Esophagus muscularis mucosa (tissue), 4 donors: ENCODE results near the gene C9. TPM values are rescaled to one million over a fixed set of nuclear protein-coding genes. Genes with fewer than 3 reads are reported as not detected.

Source experiments
- DNase-seq: peaks from one replicate; pipeline ENCODE4 v3.0.0-alpha.2; 2017; ENCODE audit errors: extremely low spot score
- H3K27ac ChIP-seq, 4 donors: fragments of 200-600 bp; sonication (generic); replicated peaks in 1 of 4; 1 replicate in 3 of 4; 2 replicates in 1 of 4; pipeline ENCODE4 v1.5.1; 2016 to 2019; ENCODE audit warnings: mild to moderate bottlenecking in 1 of 4
- H3K27me3 ChIP-seq, 4 donors: fragments of 200-600 bp; sonication (generic); one replicate each; pipeline versions ENCODE4 v1.5.1 to v1.6.0; 2016 to 2019
- H3K36me3 ChIP-seq, 4 donors: fragments of 200-600 bp; sonication (generic); one replicate each; pipeline ENCODE4 v1.5.1; 2016 to 2019
- H3K4me1 ChIP-seq, 4 donors: fragments of 200-600 bp; sonication (generic); one replicate each; pipeline ENCODE4 v1.5.1; 2016 to 2019
- H3K4me3 ChIP-seq, 4 donors: fragments of 200-600 bp; sonication (generic); 1 replicate in 2 of 4; 2 replicates in 2 of 4; pipeline ENCODE4 v1.5.1; 2016 to 2019; ENCODE audit warnings: mild to moderate bottlenecking in 4 of 4, moderate library complexity in 1 of 4
- H3K9me3 ChIP-seq, 4 donors: fragments of 200-600 bp; sonication (generic); 1 replicate in 3 of 4; 2 replicates in 1 of 4; pipeline ENCODE4 v1.5.1; 2016 to 2019
- EP300 ChIP-seq: sonication (generic); formaldehyde crosslinking; IDR thresholded peaks from one replicate; pipeline ENCODE4 v1.6.1; 2017; ENCODE audit warnings: antibody characterized with exemption
- POLR2A ChIP-seq: fragments of 450-650 bp; IDR thresholded peaks from one replicate; pipeline ENCODE4 v1.6.1; 2017; ENCODE audit warnings: antibody characterized with exemption, moderate library complexity, mild to moderate bottlenecking, low read depth
- POLR2AphosphoS5 ChIP-seq, 2 donors: sonication (generic); formaldehyde crosslinking; IDR thresholded peaks; one replicate each; pipeline ENCODE4 v1.6.1; 2017; ENCODE audit warnings: antibody characterized with exemption in 2 of 2
- WGBS: methylation state at CpG from one replicate; pipeline ENCODE4 v1.1.5; 2018; 5-methylcytosine and 5-hydroxymethylcytosine counted together
- intact Hi-C: fragments of 100-400 bp; cut with DNase I; formaldehyde crosslinking; loops from one replicate; pipeline ENCODE4 v1.15.1; 2023
- total RNA-seq, 4 donors: library from RNA; depleted of rRNA; stranded (reverse); fragments of >200 nt; gene quantifications; one replicate each; pipeline versions ENCODE4 v1.1.0 to v1.2.1, GENCODE V29; 2016
- TF ChIP-seq, protein P1 (sequence below), 3 experiments: fragments of 200-600 bp in 2 of 3; fragments of 450-650 bp in 1 of 3; sonication (generic) in 2 of 3; IDR thresholded peaks; one replicate each; pipeline ENCODE4 v1.5.1; 2017 to 2019; ENCODE audit warnings: antibody characterized with exemption in 3 of 3, mild to moderate bottlenecking in 2 of 3, moderate library complexity in 1 of 3

The C9 gene
- total RNA-seq, 4 donors from 2014 or later = not detected

DNA sequence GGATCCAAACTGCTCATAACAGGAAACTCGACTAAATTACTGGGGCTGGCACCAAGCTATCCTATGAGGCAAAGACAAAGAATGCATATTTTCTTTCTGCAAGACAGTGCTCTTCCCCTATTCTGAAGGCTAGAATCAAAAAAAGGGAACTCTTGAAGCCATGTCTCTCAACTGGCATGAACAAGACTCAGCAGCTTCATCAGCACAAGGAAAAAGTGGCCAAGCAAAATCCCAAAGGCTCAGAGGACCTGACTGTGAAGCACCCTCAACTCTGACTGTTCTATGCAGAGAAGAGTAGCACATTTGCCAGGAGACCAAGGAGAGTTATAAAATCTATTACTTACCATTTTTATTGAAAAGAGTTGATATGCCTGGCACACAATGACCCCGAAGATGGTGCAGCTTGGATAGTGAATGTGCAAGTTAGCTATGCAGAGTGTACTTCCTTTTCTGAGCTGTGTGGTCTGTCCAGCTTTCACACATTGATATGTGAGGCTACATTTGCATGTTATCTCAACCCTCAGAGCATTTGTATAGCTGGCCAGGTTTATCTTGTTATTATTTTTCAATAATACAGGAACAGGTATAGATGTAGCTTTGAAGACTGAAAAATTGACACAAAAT lies 94.0 kb downstream of the C9 start:
- intact Hi-C loops = no loop called here
- H3K4me3 ChIP-seq = no peak overlapping the region
- WGBS = 72% methylated on average over 2 of the region's 2 CpGs

DNA sequence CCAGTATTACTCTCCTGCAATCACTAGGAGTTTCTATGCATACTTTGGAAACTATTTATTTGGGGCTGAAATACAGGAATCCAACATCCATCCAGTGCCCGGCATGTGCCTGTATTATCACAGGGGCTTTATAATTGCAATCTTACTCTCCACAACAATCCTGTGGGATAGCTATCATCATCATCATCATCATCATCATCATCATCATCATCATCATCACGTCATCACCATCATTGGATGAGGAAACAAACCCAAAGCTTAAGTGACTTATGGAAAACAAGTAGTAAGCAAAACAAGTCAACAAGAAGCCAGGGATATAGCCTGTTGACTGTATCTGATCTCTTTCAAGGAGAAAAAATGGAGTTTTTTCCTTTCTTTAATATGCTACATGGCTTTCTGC lies 97.1 kb downstream of the C9 start:
- no peaks in the 10 kb centered on the region for H3K4me1 ChIP-seq
- no peak for DNase-seq

More for the DNA sequence above, 94.0 kb downstream of the C9 start:
- no peak for TF ChIP-seq EP300
- no peak for TF ChIP-seq POLR2AphosphoS5 (IDR thresholded peaks at IDR 0.05)
- no peak for TF ChIP-seq POLR2A
- TF ChIP-seq, protein P1, sequence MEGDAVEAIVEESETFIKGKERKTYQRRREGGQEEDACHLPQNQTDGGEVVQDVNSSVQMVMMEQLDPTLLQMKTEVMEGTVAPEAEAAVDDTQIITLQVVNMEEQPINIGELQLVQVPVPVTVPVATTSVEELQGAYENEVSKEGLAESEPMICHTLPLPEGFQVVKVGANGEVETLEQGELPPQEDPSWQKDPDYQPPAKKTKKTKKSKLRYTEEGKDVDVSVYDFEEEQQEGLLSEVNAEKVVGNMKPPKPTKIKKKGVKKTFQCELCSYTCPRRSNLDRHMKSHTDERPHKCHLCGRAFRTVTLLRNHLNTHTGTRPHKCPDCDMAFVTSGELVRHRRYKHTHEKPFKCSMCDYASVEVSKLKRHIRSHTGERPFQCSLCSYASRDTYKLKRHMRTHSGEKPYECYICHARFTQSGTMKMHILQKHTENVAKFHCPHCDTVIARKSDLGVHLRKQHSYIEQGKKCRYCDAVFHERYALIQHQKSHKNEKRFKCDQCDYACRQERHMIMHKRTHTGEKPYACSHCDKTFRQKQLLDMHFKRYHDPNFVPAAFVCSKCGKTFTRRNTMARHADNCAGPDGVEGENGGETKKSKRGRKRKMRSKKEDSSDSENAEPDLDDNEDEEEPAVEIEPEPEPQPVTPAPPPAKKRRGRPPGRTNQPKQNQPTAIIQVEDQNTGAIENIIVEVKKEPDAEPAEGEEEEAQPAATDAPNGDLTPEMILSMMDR (IDR thresholded peaks at IDR 0.05) = no peak
- Histone ChIP-seq H3K4me1 (no peaks in the 10 kb centered on the region), H3K27me3 (no peaks in the 10 kb centered on the region), H3K9me3 (no peaks in the 10 kb centered on the region), H3K27ac (no peak overlapping the region), H3K36me3 (no peaks in the 10 kb centered on the region)
- no peak for DNase-seq

DNA sequence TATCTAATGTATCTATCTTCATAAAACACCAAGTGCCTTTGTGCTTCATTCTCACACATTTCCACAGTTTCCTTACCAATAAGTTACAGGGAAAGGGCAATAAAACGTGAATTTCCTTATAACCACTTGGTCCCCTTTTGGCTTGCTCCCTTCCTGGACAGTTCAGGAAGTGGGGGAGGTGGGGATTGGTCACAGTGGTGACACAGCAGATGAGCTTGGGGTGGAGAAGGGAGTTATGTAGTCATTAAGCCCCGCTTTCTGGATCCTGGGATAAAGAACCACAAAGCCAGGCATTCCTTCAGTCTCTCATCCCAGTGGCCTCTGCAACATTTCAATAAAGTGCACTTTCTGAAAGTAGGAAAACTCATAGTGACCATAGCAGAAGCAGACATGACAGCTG lies 97.9 kb downstream of the C9 start:
- Histone ChIP-seq H3K36me3 (no peaks in the 10 kb centered on the region), H3K4me3 (no peak overlapping the region), H3K9me3 (no peaks in the 10 kb centered on the region), H3K27ac (no peak overlapping the region), H3K27me3 (no peaks in the 10 kb centered on the region), H3K4me1 (no peaks in the 10 kb centered on the region)
- WGBS = 0% methylated on average over 2 of the region's 2 CpGs
- no peak for DNase-seq
- intact Hi-C loops = no loop called here
- no peak for TF ChIP-seq POLR2AphosphoS5 (IDR thresholded peaks at IDR 0.05)
- TF ChIP-seq, protein P1 (IDR thresholded peaks at IDR 0.05) = no peak
- no peak for TF ChIP-seq EP300
- TF ChIP-seq POLR2A = no peak

More for the DNA sequence above, 97.1 kb downstream of the C9 start:
- Histone ChIP-seq H3K4me3 (no peak overlapping the region), H3K9me3 (no peaks in the 10 kb centered on the region), H3K27ac (no peak overlapping the region), H3K36me3 (no peaks in the 10 kb centered on the region), H3K27me3 (no peaks in the 10 kb centered on the region)
- WGBS = 76% methylated on average over 2 of the region's 2 CpGs
- intact Hi-C loops = no loop called here
- no peak for TF ChIP-seq POLR2A
- TF ChIP-seq POLR2AphosphoS5 (IDR thresholded peaks at IDR 0.05) = no peak
- no peak for TF ChIP-seq EP300
- TF ChIP-seq, protein P1 (IDR thresholded peaks at IDR 0.05) = no peak

DNA sequence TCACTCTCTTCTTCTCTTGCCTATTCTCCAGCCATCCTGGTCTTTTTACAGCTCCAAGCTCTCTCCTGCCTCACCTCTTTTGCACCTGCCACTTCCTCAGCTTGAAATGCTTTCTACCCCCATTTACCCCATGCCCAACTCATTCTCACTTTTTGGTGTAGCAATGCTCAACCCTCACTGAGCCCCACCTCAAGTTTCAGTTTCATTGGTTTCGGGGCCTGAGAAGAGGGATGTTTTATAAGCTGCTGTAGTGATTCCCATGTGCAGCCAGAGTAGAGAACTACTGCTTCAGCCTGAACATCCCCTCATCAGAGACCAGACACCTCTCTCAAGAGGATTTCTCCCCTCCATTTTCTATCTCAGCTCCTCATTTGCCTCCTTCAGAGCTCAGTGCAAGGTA lies 99.8 kb downstream of the C9 start:
- 78% methylated on average over 1 of the region's 1 CpG for WGBS
- H3K4me3 ChIP-seq = no peak overlapping the region
- H3K4me1 ChIP-seq = no peaks in the 10 kb centered on the region
- no peak overlapping the region for H3K27ac ChIP-seq
- intact Hi-C loops = no loop called here
- TF ChIP-seq POLR2A (no peak), POLR2AphosphoS5 (IDR thresholded peaks at IDR 0.05) (no peak), EP300 (no peak)
- TF ChIP-seq, protein P1 (IDR thresholded peaks at IDR 0.05) = no peak
- no peaks in the 10 kb centered on the region for H3K36me3 ChIP-seq
- no peaks in the 10 kb centered on the region for H3K9me3 ChIP-seq
- DNase-seq = no peak
- no peaks in the 10 kb centered on the region for H3K27me3 ChIP-seq

DNA sequence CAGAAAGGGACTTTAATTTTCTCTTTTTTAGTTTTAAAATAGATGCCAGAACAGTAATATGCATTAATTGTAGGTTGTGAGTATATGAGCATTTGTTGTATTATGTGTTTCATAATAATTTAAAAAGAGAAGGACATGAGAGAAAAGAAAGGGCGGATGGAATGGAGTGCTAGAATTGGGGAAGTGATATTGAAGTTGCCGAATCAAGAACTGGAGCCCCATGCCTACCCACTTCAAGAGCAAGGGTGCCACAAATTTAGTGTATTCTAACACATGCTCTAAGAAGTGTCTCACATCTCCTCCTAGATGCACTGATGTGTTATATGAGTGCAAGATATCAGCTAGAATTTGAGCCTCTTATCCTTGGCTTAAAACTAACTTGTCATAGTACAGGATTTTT lies 101.3 kb downstream of the C9 start:
- no peaks in the 10 kb centered on the region for H3K9me3 ChIP-seq
- TF ChIP-seq EP300 (no peak), POLR2AphosphoS5 (IDR thresholded peaks at IDR 0.05) (no peak), POLR2A (no peak)
- TF ChIP-seq, protein P1 (IDR thresholded peaks at IDR 0.05) = no peak
- H3K27ac ChIP-seq = no peak overlapping the region
- no peaks in the 10 kb centered on the region for H3K36me3 ChIP-seq
- H3K4me3 ChIP-seq = no peak overlapping the region
- H3K4me1 ChIP-seq = no peaks in the 10 kb centered on the region
- intact Hi-C loops = no loop called here
- H3K27me3 ChIP-seq = no peaks in the 10 kb centered on the region
- no peak for DNase-seq
- WGBS = 87% methylated on average over 2 of the region's 2 CpGs
